HG02973 (cell line): Measurements from ENCODE around the gene TENT4B.
"Not testable (repeated sequence)": the region's sequence is repeated elsewhere in the genome, so short reads cannot be mapped to it uniquely, and the experiment has no call there.

Experiments used
- ATAC-seq: cut with Tn5 transposase; IDR thresholded peaks from one replicate; pipeline ENCODE4 v1.9.1; 2021; ENCODE audit warnings: moderate library complexity; ENCODE audit not compliant: unreplicated experiment

TENT4B gene

DNA sequence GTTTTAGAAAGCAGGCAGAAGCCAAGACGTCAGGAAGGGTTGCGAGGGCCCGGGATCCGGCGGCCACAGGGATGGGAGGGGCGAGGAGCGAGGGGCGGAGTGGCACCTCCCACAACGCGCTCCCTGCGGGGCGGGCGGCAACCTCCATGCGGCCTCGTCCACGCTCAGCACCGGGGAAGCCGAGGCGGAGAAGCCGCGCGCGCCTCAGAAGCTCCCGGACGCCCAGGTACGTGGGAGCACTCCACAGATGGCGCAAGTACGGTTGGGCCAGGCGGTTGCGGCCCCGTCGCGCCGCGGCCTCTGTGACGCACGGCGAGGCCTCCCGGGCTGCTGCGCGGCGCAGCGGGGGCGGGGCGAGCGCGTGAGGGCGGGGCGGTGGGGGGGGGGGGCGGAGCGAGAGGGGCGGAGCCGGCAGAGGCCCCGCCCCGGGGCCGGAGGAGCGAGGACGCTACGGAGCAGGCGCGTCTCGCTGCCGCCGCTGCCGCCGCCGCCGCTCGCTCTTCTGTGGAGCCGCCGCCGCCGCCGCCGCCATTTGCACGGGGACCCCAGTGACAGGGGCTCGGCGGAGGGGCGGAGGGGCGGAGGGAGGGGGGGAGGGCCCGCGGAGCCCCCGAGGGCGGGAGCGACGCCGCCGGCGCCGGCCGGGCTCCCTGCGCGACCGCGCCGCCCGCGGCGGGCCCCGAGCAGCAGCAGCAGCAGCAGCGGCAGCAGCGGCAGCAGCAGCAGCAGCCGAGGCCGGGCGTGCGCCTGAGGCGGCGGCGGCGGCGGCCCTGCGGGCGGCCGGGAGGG lies at the start of gene TENT4B:
Gene TENT4B, plus strand, starts transcription at position 500 of the 789 bp plus-strand sequence. CDS start 316 bp downstream, outside the sequence.
- peak; percentile 67 for ATAC-seq

DNA sequence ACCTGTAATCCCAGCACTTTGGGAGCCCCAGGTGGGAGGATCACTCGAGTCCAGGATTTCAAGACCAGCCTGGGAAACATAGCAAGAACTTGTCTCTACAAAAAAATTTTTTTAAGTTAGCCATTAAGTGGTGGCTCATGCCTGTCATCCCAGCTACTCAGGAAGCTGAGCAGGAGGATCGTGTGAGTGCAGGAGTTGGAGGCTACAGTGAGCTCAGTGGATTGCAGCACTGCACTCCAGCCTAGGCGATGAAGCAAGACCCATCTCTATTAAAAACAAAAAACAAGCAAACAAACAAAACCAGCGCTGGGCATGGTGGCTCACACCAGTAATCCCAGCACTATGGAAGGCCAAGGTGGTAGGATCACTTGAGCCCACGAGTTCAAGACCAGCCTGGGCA lies 49.3 kb upstream of the TENT4B start:
- ATAC-seq, result no peak

DNA sequence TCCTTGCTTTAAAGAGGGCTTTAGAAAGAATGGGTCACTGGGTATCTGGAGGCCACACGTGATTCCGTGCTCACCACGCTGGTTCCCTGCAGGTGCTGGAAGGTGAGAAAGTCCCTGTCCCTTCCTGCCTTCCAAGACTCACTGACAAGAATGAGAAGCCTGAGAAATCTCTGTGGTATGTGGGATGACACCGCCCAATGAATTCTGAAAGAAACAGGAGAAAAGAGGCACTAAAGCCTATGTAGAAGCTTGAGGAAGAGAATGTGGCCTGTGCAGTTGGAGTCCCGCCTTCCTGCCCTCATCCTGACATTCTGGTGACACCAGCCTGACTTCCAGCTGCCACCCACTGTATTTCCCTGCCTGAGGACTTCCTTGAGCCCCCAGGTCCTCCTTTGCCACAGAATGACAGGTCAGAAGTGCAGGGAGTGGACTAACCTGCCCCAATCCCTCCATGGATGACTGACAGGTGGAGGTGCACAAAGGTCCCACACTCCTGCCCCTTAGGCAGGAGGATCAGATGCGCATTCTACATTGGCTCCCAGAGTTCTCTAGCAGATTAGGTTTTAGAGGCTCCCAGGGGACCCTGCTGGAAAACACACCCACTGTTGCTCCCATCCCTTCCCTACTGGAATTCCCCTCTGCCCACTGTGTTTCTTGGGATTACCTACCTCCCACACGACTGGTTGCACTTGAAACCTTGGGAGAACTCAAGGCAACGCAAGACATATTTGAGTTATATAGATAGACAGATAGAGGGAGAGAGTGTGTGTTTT lies 38.6 kb upstream of the TENT4B start:
- ATAC-seq, result no peak

DNA sequence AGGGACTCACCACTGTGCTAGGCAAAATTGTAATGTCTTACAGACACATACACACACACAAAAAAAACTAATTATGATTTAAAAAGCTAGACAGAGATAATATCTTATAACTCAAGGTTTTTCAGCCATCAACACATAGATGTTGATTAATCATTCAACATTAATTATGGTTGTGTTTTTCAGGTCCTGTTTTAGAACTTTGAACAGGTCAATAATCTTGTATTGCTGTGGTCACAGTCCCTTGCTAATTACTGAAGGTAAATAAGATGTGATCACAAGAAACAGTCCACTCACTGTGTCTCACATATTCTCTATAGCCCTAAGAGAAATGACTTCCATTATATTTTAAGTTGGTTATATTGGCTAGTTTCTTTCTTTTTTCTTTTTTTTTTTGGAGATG lies 32.4 kb upstream of the TENT4B start:
- no peak for ATAC-seq

DNA sequence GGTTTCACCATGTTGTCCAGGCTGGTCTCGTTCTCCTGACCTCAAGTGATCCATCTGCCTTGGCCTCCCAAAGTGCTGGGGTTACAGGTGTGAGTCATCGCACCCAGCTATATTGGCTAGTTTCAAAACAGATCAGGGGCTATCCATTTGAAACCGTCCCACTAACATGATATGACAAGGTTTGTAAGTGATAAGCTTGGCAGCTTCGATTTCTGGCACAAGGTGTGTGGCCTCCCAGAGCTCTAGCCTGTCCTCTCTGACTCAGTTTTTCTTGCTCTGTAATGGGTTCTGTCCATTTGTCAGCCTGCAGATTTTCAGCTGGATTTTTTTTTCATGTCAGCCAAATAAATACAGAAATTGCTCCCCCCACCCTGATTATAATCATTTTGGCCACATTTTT lies 31.8 kb upstream of the TENT4B start:
- ATAC-seq, result peak; percentile 44

- ATAC-seq, result peak; percentile 52
Observed at GRCh38 chr16:50121721-50122445, 31.2 kb upstream of the TENT4B start.

DNA sequence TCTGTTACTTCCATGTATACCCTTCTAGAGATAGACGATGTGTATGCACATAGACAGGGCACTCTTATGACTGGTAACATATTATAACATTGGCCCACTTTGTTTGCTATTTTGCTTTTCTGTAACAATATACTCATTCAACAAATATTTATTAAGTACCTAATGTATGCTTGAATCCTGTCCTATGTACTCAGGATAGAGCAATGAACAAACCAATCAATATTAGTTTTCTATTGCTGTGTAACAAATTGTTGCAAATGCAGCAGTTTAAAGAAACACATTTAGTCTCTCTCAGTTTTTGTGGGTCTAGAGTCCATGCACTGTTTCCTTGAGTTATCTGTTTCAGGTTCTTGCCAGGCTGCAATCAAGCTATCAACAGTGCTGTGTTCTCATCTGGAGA lies 29.7 kb upstream of the TENT4B start:
- no peak for ATAC-seq

- ATAC-seq, result no peak
Observed at GRCh38 chr16:50124769-50125168, 28.3 kb upstream of the TENT4B start.

DNA sequence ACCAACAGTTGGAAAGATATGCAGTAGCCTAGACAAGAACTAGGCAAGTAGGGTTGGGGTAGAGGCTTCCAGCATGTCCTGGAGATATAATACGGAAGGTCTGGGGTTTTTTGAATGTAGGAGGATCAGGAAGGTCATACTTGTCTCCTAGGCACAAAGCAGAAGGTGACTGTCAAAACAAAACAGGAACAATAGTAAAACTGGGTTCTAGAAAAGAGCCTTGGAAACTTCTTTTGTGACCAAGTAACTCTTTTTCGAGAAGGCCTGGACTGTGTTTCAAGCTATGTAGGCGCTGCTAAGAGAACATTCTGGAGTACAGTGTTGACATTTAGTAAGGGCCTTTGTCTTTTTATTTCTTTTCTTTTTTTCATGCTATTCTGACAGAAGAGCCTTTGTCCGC lies 26.9 kb upstream of the TENT4B start:
- no peak for ATAC-seq

GRCh38 chr16:50132571-50132970 lies 20.5 kb upstream of the TENT4B start:
- ATAC-seq, result not testable (repeated sequence)

DNA sequence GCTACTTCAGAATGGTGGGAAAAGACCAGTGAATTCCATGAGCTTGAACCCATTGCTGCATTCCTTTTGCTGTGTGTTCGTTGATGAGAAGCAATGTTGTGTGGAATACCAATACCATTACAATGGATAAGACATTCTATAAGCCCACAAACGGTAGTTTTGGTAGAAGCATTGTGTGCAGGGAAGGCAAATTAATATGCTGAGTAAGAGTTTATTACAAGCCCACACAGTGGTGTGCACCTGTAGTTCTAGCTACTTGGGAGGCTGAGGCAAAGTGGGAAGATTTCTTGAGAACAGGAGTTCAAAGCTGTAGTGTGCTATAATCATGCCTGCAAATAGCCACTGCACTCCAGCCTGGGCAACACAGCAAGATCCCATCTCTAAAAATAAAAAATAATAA lies 19.9 kb upstream of the TENT4B start:
- no peak for ATAC-seq

DNA sequence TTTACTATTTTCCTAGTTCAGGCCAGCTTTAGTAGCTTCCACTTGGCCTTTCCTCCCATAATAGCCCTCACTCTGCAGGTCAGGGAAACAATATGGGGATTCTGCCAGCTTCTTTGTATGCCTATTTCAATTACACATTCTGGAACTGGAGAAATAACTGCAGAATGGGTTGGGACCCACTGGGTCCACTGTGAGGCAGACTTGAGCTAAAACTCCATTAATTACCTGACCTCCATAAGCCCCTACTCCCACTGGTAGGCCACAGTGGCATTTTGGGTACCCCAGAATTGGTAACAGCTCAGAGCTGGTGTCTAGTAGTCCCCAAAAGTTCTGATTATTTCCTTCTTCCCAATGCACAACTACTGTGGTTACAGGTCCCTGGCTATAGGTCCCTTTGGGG lies 16.7 kb upstream of the TENT4B start:
- ATAC-seq, result no peak

GRCh38 chr16:50137268-50137667 lies 15.8 kb upstream of the TENT4B start:
- ATAC-seq, result no peak

DNA sequence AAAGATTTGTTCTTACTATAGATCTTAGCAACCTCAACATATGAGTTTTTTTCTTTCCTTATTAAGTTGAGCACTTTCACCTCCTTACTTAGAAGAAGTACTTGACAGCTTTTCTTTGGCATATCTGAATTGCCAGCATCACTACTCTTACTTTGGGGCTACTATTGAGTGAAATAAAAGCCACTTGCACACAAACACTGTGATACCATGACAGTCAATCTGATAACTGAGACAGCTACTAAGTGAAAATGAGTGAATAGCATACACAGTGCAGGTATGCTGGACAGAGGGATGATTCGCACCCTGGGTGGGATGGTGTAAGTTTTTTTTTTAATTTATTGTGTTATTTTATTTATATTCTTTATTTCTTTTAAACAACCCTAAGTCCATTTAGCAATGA lies 13.5 kb upstream of the TENT4B start:
- ATAC-seq, result no peak

GRCh38 chr16:50144211-50144610 lies 8.9 kb upstream of the TENT4B start:
- no peak for ATAC-seq

GRCh38 chr16:50146479-50147435 lies 6.3 kb upstream of the TENT4B start:
- ATAC-seq, result no peak

DNA sequence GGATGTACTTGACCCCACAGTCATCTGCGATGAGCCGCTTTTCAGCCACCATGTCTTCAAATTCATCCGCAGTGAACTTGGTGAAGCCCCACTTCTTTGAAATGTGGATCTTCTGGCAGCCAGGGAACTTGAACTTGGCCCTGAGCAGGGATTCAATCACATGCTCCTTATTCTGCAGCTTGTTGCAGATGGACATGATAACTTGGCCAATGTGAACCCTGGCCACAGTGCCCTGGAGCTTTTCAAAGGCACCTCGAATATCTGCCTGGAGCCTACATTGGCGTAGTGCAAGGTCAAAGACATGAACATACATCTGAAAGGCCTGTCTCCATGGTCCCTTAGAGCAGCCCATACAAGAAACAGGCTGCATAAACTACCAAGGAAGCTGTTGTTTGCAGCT lies 1.8 kb upstream of the TENT4B start:
- no peak for ATAC-seq

GRCh38 chr16:50151756-50152155 lies 1.4 kb upstream of the TENT4B start:
- ATAC-seq, result no peak

GRCh38 chr16:50152351-50152806 lies 727 bp upstream of the TENT4B start:
- peak; percentile 47 for ATAC-seq
